ENCODE measurements around the gene CD82. TPM values are rescaled to one million over a fixed set of nuclear protein-coding genes. Genes with fewer than 3 reads are reported as not detected.

The CD82 gene
- total RNA-seq, 1 donor from 2014 or later = 16.1 TPM

- Mint-ChIP-seq H3K36me3 (ENCODE audit: low read depth, unreplicated experiment) (peaks cover 8% of the 10 kb centered on the region), H3K4me1 (ENCODE audit: unreplicated experiment) (peaks cover 39% of the 10 kb centered on the region), H3K27ac (ENCODE audit: unreplicated experiment) (peak overlapping the region; percentile 86), H3K4me3 (ENCODE audit: unreplicated experiment) (no peak overlapping the region), H3K27me3 (ENCODE audit: unreplicated experiment) (peaks cover 15% of the 10 kb centered on the region), H3K9me3 (ENCODE audit: unreplicated experiment) (no peaks in the 10 kb centered on the region)
- TF ChIP-seq, protein P1, sequence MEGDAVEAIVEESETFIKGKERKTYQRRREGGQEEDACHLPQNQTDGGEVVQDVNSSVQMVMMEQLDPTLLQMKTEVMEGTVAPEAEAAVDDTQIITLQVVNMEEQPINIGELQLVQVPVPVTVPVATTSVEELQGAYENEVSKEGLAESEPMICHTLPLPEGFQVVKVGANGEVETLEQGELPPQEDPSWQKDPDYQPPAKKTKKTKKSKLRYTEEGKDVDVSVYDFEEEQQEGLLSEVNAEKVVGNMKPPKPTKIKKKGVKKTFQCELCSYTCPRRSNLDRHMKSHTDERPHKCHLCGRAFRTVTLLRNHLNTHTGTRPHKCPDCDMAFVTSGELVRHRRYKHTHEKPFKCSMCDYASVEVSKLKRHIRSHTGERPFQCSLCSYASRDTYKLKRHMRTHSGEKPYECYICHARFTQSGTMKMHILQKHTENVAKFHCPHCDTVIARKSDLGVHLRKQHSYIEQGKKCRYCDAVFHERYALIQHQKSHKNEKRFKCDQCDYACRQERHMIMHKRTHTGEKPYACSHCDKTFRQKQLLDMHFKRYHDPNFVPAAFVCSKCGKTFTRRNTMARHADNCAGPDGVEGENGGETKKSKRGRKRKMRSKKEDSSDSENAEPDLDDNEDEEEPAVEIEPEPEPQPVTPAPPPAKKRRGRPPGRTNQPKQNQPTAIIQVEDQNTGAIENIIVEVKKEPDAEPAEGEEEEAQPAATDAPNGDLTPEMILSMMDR (IDR thresholded peaks at IDR 0.05; ENCODE audit: unreplicated experiment) = no peak
- DNase-seq (ENCODE audit: low spot score) = peak; percentile 61
Observed at GRCh38 chr11:44568658-44569473, 3.4 kb downstream of the CD82 start.

- DNase-seq (ENCODE audit: low spot score) = no peak
- peaks cover 8% of the 10 kb centered on the region for H3K36me3 Mint-ChIP-seq (ENCODE audit: low read depth, unreplicated experiment)
- H3K4me3 Mint-ChIP-seq (ENCODE audit: unreplicated experiment) = no peak overlapping the region
- TF ChIP-seq, protein P1 (IDR thresholded peaks at IDR 0.05; ENCODE audit: unreplicated experiment) = no peak
- H3K27ac Mint-ChIP-seq (ENCODE audit: unreplicated experiment) = no peak overlapping the region
- peaks cover 12% of the 10 kb centered on the region for H3K27me3 Mint-ChIP-seq (ENCODE audit: unreplicated experiment)
- no peaks in the 10 kb centered on the region for H3K9me3 Mint-ChIP-seq (ENCODE audit: unreplicated experiment)
- H3K4me1 Mint-ChIP-seq (ENCODE audit: unreplicated experiment) = peaks cover 45% of the 10 kb centered on the region
Observed at GRCh38 chr11:44570411-44571155, 5.1 kb downstream of the CD82 start.

GRCh38 chr11:44571871-44572270 lies 6.4 kb downstream of the CD82 start:
- Mint-ChIP-seq H3K4me1 (ENCODE audit: unreplicated experiment) (peaks cover 45% of the 10 kb centered on the region), H3K4me3 (ENCODE audit: unreplicated experiment) (no peak overlapping the region)

GRCh38 chr11:44572436-44572835 lies 7.0 kb downstream of the CD82 start:
- peaks cover 8% of the 10 kb centered on the region for H3K36me3 Mint-ChIP-seq (ENCODE audit: low read depth, unreplicated experiment)
- H3K4me3 Mint-ChIP-seq (ENCODE audit: unreplicated experiment) = no peak overlapping the region
- no peak for DNase-seq (ENCODE audit: low spot score)
- TF ChIP-seq, protein P1 (IDR thresholded peaks at IDR 0.05; ENCODE audit: unreplicated experiment) = no peak
- peaks cover 42% of the 10 kb centered on the region for H3K4me1 Mint-ChIP-seq (ENCODE audit: unreplicated experiment)
- H3K27me3 Mint-ChIP-seq (ENCODE audit: unreplicated experiment) = peaks cover 10% of the 10 kb centered on the region
- no peak overlapping the region for H3K27ac Mint-ChIP-seq (ENCODE audit: unreplicated experiment)
- no peaks in the 10 kb centered on the region for H3K9me3 Mint-ChIP-seq (ENCODE audit: unreplicated experiment)

More at GRCh38 chr11:44571871-44572270, 6.4 kb downstream of the CD82 start:
- Mint-ChIP-seq H3K36me3 (ENCODE audit: low read depth, unreplicated experiment) (peaks cover 8% of the 10 kb centered on the region), H3K27me3 (ENCODE audit: unreplicated experiment) (peaks cover 12% of the 10 kb centered on the region), H3K9me3 (ENCODE audit: unreplicated experiment) (no peaks in the 10 kb centered on the region), H3K27ac (ENCODE audit: unreplicated experiment) (no peak overlapping the region)
- no peak for DNase-seq (ENCODE audit: low spot score)
- TF ChIP-seq, protein P1 (IDR thresholded peaks at IDR 0.05; ENCODE audit: unreplicated experiment) = no peak
